GM18520 (cell line): ENCODE data around the gene WDR75.

ENCODE experiments used
- ATAC-seq: cut with Tn5 transposase; IDR thresholded peaks from one replicate; pipeline ENCODE4 v1.9.1; 2021; ENCODE audit not compliant: unreplicated experiment

Gene WDR75

GRCh38 chr2:189498205-189498604 lies 56.9 kb downstream of the WDR75 start:
- no peak for ATAC-seq

DNA sequence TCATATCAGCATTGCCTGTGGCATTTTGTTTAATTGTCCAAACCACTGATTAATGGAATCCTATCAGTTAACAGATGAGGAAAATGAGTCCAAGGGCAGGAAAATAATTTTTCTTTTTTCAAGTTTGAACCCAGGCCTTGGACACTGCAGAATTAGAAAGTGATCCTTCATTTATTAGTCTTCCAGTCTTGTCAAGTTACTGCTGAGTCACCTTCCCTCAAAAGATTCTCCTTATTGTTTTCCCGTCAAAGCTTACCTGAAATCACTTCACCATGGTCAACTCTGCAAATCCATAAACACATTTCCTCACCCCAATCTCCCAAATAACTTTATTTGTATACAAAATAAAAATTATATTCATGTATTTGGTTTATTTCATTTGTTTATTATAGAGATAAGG lies 57.9 kb downstream of the WDR75 start:
- ATAC-seq, result no peak

- ATAC-seq, result no peak
Observed at GRCh38 chr2:189500456-189501160, 59.3 kb downstream of the WDR75 start.

- ATAC-seq, result no peak
Observed at GRCh38 chr2:189501487-189501886, 60.2 kb downstream of the WDR75 start.

- ATAC-seq, result no peak
Observed at GRCh38 chr2:189502714-189503113, 61.4 kb downstream of the WDR75 start.

DNA sequence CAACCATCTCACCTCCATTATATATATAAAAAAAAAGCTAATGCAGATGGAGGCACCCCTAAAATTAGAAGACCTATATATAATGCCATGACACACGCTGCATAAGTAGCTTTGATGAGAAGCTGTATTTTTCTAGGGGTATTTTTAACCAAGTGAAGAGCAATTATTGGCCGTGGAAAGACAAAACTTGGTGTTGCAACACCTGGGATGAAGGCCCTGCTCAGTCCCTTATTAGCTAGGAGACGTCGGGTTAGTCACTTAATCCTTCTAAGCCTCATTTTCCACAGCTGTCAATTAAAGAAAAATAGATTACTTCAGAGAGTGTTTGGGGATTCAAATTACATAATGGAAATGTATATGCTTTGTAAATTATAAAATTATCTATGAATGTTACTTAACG lies 63.0 kb downstream of the WDR75 start:
- no peak for ATAC-seq

GRCh38 chr2:189505492-189505891 lies 64.2 kb downstream of the WDR75 start:
- ATAC-seq, result no peak

GRCh38 chr2:189506514-189506976 lies 65.3 kb downstream of the WDR75 start:
- ATAC-seq, result no peak

DNA sequence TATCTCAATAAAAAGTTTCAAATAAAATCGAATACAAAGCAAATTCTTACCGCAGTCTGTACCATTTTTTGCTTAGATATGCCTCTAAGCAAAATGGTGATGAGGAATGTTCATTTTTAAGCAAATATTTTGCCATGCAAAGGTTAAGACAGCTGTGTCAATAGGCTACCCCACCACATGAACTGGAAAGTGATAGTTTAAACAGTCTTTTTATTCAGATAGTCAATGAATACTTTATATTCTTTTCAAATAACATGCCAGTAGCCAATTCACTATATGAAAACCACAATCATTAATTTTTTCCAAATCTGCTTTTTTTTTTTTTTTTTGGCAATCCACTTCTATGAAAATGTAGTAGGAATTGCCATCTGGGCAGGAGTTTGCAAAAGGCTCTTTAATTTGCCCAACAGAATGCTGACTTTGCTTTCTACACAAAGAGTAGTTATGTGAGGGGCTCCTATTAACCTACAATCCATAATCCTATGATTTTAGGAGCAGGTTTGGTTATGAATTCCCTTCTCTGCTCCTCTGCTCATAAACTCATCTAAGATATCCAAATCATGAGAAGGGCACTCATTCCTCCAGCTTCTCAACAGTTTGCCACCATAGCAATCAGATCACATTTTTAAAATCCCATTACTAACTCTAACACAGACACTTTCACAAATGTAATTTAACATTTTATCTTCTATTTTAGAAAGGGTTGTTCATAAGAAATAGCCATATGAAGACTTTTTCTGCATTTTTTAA lies 70.1 kb downstream of the WDR75 start:
- ATAC-seq, result no peak

DNA sequence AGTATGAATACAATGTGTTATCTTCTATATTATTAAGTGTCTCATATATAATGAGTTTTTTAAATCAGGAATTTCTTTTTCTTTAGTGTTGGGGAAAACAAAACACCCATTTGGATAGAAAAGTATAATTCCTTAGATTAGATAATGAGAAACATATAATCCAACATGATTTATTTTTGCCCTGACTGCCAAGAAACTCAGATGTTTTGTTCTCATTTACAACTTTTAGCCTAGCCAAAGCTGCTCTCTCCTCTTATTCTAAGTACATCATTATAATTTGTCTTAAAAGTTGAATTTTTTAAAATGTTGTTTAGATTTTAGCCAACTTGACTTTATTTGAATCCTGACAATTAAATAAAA lies 70.7 kb downstream of the WDR75 start:
- no peak for ATAC-seq

- no peak for ATAC-seq
Observed at GRCh38 chr2:189512879-189513278, 71.6 kb downstream of the WDR75 start.

- ATAC-seq, result no peak
Observed at GRCh38 chr2:189514104-189514503, 72.8 kb downstream of the WDR75 start.

DNA sequence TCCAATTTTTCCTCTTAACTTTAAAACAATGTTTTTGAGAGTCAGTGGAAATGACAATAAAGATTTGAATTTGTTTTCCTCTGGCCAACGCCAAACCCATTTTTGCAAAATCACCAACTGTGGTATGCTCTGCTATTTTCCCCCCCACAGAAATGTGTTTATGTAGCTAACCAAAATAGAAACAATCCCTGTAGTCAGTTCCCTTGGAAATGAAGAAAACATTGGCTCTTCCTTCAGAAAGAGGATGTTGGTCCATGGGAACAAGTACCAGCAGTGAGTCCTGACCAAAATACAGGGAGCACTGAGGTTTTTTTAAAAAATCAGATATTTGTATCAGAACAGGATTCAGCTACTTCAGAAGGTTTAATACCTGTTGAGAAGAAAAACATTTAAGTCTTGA lies 74.0 kb downstream of the WDR75 start:
- ATAC-seq, result no peak

- ATAC-seq, result no peak
Observed at GRCh38 chr2:189516546-189516945, 75.3 kb downstream of the WDR75 start.

DNA sequence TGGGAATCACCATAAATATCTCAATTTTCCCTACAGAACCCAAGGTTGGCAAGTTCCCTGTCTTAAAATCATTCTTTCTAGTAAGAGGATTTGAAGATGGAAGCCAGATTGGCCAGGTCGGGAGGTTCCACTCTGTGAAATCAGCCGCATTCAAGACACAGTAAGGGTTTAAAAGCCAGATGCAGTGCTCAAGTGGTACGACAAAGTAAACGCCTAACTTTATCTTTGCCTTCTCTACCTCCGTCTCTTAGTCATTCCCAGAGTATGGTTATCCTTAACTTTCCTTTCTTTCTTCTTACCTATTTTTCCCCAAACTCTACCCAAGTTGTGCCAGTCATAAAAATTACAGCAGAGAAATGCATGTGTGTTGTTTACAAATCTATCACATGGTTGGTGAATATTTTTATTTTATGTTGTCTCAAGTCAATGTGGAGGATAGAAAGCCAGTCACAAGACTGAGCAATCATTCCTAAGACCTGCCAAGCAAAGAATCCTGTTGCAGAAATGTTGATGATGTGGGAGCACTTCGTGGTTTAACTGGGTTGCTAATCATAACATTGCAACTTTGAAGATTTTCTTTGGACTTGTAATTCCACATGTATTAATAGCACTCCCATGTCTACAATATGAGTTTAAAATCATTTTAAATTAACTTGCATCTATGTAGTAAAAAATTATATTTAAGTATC lies 76.7 kb downstream of the WDR75 start:
- ATAC-seq, result no peak

- no peak for ATAC-seq
Observed at GRCh38 chr2:189519631-189520387, 78.5 kb downstream of the WDR75 start.

DNA sequence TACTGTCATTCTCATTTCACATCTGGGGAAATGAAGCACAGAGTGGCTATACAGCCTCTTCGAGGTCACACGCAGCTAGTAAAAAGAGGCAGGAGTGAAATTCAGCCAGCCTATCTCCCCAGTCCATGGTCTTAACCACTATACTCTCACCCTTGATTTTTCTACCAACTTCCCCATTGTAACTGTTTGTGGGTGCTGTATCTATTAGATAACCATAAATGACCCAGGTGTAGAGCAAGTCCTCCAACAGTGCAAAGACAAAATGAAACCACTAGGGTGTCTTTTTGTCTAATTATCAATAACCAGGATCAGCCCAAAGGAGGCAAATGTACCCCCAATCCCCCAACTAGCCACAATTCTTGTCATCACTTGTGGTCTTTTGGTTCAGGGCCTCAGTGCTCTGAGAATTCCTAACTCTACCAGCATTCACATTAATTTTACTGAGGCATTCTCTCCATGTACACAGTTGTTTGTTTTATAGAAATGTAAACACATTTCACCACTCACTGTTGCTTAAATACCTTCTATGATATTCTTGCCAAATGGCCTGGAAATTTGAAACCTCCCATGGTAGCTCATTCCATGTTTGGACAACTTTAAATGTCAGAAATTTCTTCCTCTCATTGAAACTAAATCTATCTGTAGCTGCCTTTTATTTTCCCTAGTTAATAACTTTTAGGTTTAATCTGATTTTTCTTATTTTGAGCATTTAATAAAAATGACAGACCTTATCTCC lies 80.6 kb downstream of the WDR75 start:
- ATAC-seq, result no peak

- no peak for ATAC-seq
Observed at GRCh38 chr2:189522435-189523151, 81.3 kb downstream of the WDR75 start.

GRCh38 chr2:189524746-189525145 lies 83.5 kb downstream of the WDR75 start:
- ATAC-seq, result no peak
